GM23248 (cell line): Measurements from ENCODE around the gene INPP4A. TPM values are rescaled to one million over a fixed set of nuclear protein-coding genes. Genes with fewer than 3 reads are reported as not detected.
A peak's percentile ranks its signal among the peaks of the same experiment; 100 is the strongest.

Source experiments
- DNase-seq: peaks from one replicate; pipeline ENCODE4 v3.0.0-alpha.2; 2015
- H2AFZ ChIP-seq: fragments of 200-600 bp; sonication (generic); 2 replicates; pipeline ENCODE4 v1.6.1; 2016; ENCODE audit warnings: antibody characterized with exemption
- H3F3A ChIP-seq: fragments of 200-600 bp; sonication (generic); 2 replicates; pipeline ENCODE4 v1.6.1; 2016; ENCODE audit warnings: mild to moderate bottlenecking, antibody characterized with exemption, mixed run types; ENCODE audit not compliant: insufficient read depth
- H3K27ac ChIP-seq: fragments of 200-600 bp; sonication (generic); 2 replicates; pipeline ENCODE4 v1.5.1; 2016; ENCODE audit warnings: mild to moderate bottlenecking
- H3K27me3 ChIP-seq: fragments of 200-600 bp; sonication (generic); replicated peaks from 2 replicates; pipeline ENCODE4 v1.6.1; 2016; ENCODE audit warnings: mild to moderate bottlenecking; ENCODE audit not compliant: insufficient read depth
- H3K36me3 ChIP-seq: fragments of 200-600 bp; sonication (generic); 2 replicates; pipeline ENCODE4 v1.6.1; 2016; ENCODE audit warnings: low read depth, mild to moderate bottlenecking
- H3K4me1 ChIP-seq: fragments of 200-600 bp; sonication (generic); 2 replicates; pipeline ENCODE4 v1.6.1; 2016; ENCODE audit warnings: mild to moderate bottlenecking; ENCODE audit not compliant: insufficient read depth
- H3K4me2 ChIP-seq: fragments of 200-600 bp; sonication (generic); one replicate; pipeline ENCODE4 v1.6.1; 2016; ENCODE audit warnings: mild to moderate bottlenecking; ENCODE audit not compliant: unreplicated experiment
- H3K4me3 ChIP-seq: fragments of 200-600 bp; sonication (generic); 2 replicates; pipeline ENCODE4 v1.5.1; 2016; ENCODE audit warnings: mild to moderate bottlenecking
- H3K79me2 ChIP-seq: fragments of 200-600 bp; sonication (generic); 2 replicates; pipeline ENCODE4 v1.6.1; 2016; ENCODE audit warnings: mild to moderate bottlenecking; ENCODE audit not compliant: insufficient read depth
- H3K9ac ChIP-seq: fragments of 200-600 bp; sonication (generic); 2 replicates; pipeline ENCODE4 v1.6.1; 2016; ENCODE audit warnings: mild to moderate bottlenecking
- H3K9me2 ChIP-seq: fragments of 200-600 bp; sonication (generic); 2 replicates; pipeline ENCODE4 v1.6.1; 2016; ENCODE audit warnings: mixed run types, mild to moderate bottlenecking, moderate library complexity; ENCODE audit not compliant: insufficient read depth
- H3K9me3 ChIP-seq: fragments of 200-600 bp; sonication (generic); one replicate; pipeline ENCODE4 v1.6.1; 2017; ENCODE audit warnings: low read depth
- H4K20me1 ChIP-seq: fragments of 200-600 bp; sonication (generic); 2 replicates; pipeline ENCODE4 v1.6.0; 2016; ENCODE audit not compliant: insufficient read depth
- EZH2 ChIP-seq: fragments of 200-600 bp; sonication (generic); IDR thresholded peaks from 2 replicates; pipeline ENCODE4 v1.6.1; 2018; ENCODE audit warnings: antibody characterized with exemption, mild to moderate bottlenecking; ENCODE audit not compliant: insufficient read depth, poor library complexity, severe bottlenecking
- EZH2phosphoT487 ChIP-seq: fragments of 200-600 bp; sonication (generic); IDR thresholded peaks from 2 replicates; pipeline ENCODE4 v1.6.1; 2018; ENCODE audit warnings: antibody characterized with exemption, moderate library complexity, mild to moderate bottlenecking, low read depth; ENCODE audit not compliant: insufficient read depth
- WGBS, 2 experiments: methylation state at CpG; one replicate each; pipeline ENCODE4 v1.1.6; 2015 to 2017; ENCODE audit warnings: low lambda C conversion rate in 2 of 2, low coverage in 1 of 2; ENCODE audit errors: missing lambda C conversion rate in 2 of 2; 5-methylcytosine and 5-hydroxymethylcytosine counted together
- in situ Hi-C: fragments of 300-500 bp; cut with MboI; formaldehyde crosslinking; loops from 2 replicates; pipeline ENCODE4 v1.15.0; 2020
- polyA plus RNA-seq: library from polyadenylated mRNA; unstranded; fragments of >200 nt; fragmentation: Nextera tagmentation; extraction: Ambion mirVana; gene quantifications from 2 replicates; pipeline ENCODE4 v1.2.1, GENCODE V29; 2016
- total RNA-seq: library from RNA; depleted of rRNA; stranded (reverse); fragments of >200 nt; shearing (Covaris generic); gene quantifications from 2 replicates; pipeline ENCODE4 v1.2.3, GENCODE V29; 2014

INPP4A gene
- total and polyA plus RNA-seq, 2 experiments from 2014 or later = 9.5 to 16.0 TPM

GRCh38 chr2:98445683-98446581 is 1.3 kb downstream of the INPP4A start:
- Histone ChIP-seq H2AFZ (peak overlapping the region; percentile 89), H3K27ac (peak overlapping the region; percentile 71), H3K27me3 (no peaks in the 10 kb centered on the region), H3K9me2 (no peaks in the 10 kb centered on the region), H3K36me3 (no peaks in the 10 kb centered on the region), H3K9me3 (no peaks in the 10 kb centered on the region), H3K4me1 (peaks cover 12% of the 10 kb centered on the region; the same call in 1 of the 2 replicates), H3K4me2 (peak overlapping the region; percentile 93), H3K79me2 (peaks cover 56% of the 10 kb centered on the region), H3K9ac (peak overlapping the region; percentile 83), H3K4me3 (peak overlapping the region; percentile 95), H3F3A (0 out of 2 replicates have a peak, but pooled peaks cover 12% of the 10 kb centered on the region), H4K20me1 (no peaks in the 10 kb centered on the region)
- TF ChIP-seq EZH2 (no peak), EZH2phosphoT487 (no peak)
- WGBS, 2 experiments = 46 to 50% methylated on average over 19 of the region's 19 CpGs
- DNase-seq = peak; percentile 47
- in situ Hi-C loops = no loop called here

GRCh38 chr2:98446850-98447249 is 2.2 kb downstream of the INPP4A start:
- no peak overlapping the region for H3K4me2 ChIP-seq
- no peak overlapping the region for H3K9ac ChIP-seq
- TF ChIP-seq EZH2 (no peak), EZH2phosphoT487 (no peak)
- WGBS, 2 experiments = 79 to 82% methylated on average over 6 of the region's 6 CpGs
- no peak for DNase-seq
- no peak overlapping the region for H3K27ac ChIP-seq
- no peaks in the 10 kb centered on the region for H3K9me3 ChIP-seq
- no peak overlapping the region for H3K4me3 ChIP-seq
- H3K79me2 ChIP-seq = peaks cover 66% of the 10 kb centered on the region
- no peaks in the 10 kb centered on the region for H4K20me1 ChIP-seq
- no peak overlapping the region for H2AFZ ChIP-seq
- in situ Hi-C loops = no loop called here
- no peaks in the 10 kb centered on the region for H3K9me2 ChIP-seq
- H3K27me3 ChIP-seq = no peaks in the 10 kb centered on the region
- peaks cover 12% of the 10 kb centered on the region; the same call in 1 of the 2 replicates for H3K4me1 ChIP-seq
- no peaks in the 10 kb centered on the region for H3K36me3 ChIP-seq
- H3F3A ChIP-seq = 0 out of 2 replicates have a peak, but pooled peaks cover 12% of the 10 kb centered on the region

DNA sequence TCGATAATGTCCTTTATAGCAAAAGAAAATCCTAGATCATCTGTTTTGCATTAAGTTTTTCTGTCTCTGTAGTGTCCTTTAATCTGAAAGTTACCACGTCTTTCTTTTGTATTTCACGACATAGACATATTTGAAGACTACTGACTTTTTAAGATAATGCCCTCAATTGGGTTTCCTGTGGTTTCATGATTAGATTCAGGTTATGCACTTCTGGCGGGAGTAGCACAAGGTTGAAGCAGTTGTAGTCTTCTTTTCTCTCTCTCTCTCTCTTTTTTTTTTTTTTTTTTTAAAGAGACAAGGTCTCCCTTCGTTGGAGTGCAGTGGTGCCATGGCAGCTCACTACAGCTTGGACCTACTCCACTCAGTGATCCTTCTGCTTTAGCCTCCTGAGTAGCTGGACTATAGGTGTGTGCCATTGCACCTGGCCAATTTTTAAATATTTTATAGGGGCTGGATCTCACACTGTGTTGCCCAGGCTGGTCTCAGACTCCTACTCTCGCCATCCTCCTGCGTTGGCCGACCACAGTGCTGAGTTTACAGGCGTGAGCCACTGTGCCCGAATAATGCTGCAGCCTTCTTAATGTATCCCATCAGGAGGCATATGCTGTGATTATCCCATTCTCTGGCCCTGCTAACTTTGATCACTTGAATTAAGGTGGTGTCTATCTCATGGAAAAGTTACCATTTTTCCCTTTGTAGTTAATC is 3.9 kb downstream of the INPP4A start:
- H3K4me3 ChIP-seq = no peak overlapping the region
- WGBS, 2 experiments = 71 to 73% methylated on average over 10 of the region's 10 CpGs
- no peak overlapping the region for H3K4me2 ChIP-seq
- H3K4me1 ChIP-seq = peaks cover 12% of the 10 kb centered on the region; the same call in 1 of the 2 replicates
- no peaks in the 10 kb centered on the region for H3K9me3 ChIP-seq
- peaks cover 83% of the 10 kb centered on the region for H3K79me2 ChIP-seq
- no peak overlapping the region for H3K27ac ChIP-seq
- H3K27me3 ChIP-seq = no peaks in the 10 kb centered on the region
- no peak for TF ChIP-seq EZH2phosphoT487
- TF ChIP-seq EZH2 = no peak
- H3K36me3 ChIP-seq = no peaks in the 10 kb centered on the region
- in situ Hi-C loops = no loop called here
- no peak overlapping the region for H3K9ac ChIP-seq
- H3K9me2 ChIP-seq = no peaks in the 10 kb centered on the region
- H2AFZ ChIP-seq = no peak overlapping the region
- 0 out of 2 replicates have a peak, but pooled peaks cover 12% of the 10 kb centered on the region for H3F3A ChIP-seq
- DNase-seq = no peak
- no peaks in the 10 kb centered on the region for H4K20me1 ChIP-seq

- H3F3A ChIP-seq = no peaks in the 10 kb centered on the region
- no peak overlapping the region for H3K4me2 ChIP-seq
- H3K9ac ChIP-seq = no peak overlapping the region
- no peak for TF ChIP-seq EZH2
- no peak for TF ChIP-seq EZH2phosphoT487
- H3K4me3 ChIP-seq = no peak overlapping the region
- no peaks in the 10 kb centered on the region for H3K9me3 ChIP-seq
- no peaks in the 10 kb centered on the region for H3K9me2 ChIP-seq
- H4K20me1 ChIP-seq = no peaks in the 10 kb centered on the region
- H3K4me1 ChIP-seq = peaks cover 12% of the 10 kb centered on the region
- no peak overlapping the region for H2AFZ ChIP-seq
- DNase-seq = no peak
- H3K27me3 ChIP-seq = no peaks in the 10 kb centered on the region
- in situ Hi-C loops = no loop called here
- 90 to 93% methylated on average over 7 of the region's 7 CpGs for WGBS, 2 experiments
- no peaks in the 10 kb centered on the region for H3K36me3 ChIP-seq
- no peak overlapping the region for H3K27ac ChIP-seq
- peaks cover 90% of the 10 kb centered on the region for H3K79me2 ChIP-seq
Observed at GRCh38 chr2:98452396-98453027, 7.9 kb downstream of the INPP4A start.
